ENCODE measurements around the gene PLPPR3.
"Not testable (repeated sequence)": the region's sequence is repeated elsewhere in the genome, so short reads cannot be mapped to it uniquely, and the experiment has no call there.

Gene PLPPR3

DNA sequence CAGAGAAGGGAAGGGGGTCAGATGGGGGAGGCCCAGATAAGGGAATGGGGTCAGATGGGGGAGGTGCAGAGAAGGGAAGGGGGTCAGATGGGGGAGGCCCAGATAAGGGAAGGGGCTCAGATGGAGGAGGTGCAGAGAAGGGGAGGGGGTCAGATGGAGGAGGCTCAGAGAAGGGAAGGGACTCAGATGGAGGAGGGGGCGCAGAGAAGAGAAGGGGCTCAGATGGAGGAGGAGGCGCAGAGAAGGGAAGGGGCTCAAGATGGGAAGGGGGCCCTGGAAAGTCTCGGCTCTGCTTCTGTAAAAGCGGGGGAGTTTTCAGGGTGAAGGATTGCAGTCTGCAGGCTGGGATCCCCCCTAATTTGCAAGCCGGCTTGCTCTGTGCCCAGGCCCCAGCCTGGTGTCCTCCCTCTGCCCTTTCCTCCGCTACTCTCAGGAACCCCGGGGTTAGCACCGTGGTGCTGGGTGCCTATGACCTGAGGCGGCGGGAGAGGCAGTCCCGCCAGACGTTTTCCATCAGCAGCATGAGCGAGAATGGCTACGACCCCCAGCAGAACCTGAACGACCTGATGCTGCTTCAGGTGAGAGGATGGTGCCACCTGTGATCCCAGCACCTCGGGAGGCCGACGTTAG, 7.5 kb upstream of the PLPPR3 start:
- DNase-seq (ENCODE audit: low read depth), result no peak

DNA sequence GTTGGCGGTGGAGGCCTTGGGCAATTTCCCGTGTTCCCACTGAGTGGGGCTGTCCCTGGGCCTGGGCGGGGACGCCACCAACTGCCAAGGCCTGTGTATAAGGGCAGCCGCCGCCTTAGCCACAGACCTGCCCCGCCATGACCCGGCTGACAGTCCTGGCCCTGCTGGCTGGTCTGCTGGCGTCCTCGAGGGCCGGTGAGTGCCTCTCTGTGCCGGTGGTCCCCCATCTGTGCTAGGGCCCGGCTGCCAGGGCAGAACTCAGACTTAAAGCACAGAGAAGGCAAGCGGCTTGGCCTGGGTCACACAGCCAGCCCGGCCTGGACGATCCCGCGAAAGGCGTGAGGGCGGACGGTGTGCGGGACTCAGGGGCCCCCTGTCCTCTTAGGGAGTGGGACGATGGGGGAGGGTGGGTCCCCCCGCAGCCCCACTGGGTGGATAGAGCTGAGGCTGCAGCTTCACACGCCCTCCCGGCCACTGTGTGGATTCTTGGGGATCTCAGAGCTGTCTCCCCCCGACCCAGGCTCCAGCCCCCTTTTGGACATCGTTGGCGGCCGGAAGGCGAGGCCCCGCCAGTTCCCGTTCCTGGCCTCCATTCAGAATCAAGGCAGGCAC, 6.1 kb upstream of the PLPPR3 start, which contains the start of gene AZU1:
AZU1 (plus strand) TSS at position 128 of the 612 bp plus-strand sequence; CDS start at position 138, 10 bp downstream.
- DNase-seq (ENCODE audit: low read depth), result no peak

DNA sequence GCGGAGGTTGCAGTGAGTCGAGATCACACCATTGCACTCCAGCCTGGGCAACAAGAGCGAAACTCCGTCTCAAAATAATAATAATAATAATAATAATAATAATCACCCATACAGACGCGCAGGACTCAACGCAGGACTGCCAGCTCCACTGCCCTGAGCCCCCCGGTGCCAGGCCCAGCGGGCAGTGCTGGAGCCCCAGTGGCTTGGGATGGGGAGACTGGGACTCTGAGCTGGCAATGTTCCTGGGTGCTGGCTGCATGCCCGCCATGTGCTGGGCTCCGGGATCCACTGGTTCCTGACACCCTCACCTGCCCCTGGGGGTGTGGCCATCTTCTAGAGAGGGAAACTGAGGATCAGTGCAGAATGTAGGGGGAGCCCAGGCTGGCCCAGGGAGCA, 5.6 kb upstream of the PLPPR3 start:
- no peak for DNase-seq (ENCODE audit: low read depth)

DNA sequence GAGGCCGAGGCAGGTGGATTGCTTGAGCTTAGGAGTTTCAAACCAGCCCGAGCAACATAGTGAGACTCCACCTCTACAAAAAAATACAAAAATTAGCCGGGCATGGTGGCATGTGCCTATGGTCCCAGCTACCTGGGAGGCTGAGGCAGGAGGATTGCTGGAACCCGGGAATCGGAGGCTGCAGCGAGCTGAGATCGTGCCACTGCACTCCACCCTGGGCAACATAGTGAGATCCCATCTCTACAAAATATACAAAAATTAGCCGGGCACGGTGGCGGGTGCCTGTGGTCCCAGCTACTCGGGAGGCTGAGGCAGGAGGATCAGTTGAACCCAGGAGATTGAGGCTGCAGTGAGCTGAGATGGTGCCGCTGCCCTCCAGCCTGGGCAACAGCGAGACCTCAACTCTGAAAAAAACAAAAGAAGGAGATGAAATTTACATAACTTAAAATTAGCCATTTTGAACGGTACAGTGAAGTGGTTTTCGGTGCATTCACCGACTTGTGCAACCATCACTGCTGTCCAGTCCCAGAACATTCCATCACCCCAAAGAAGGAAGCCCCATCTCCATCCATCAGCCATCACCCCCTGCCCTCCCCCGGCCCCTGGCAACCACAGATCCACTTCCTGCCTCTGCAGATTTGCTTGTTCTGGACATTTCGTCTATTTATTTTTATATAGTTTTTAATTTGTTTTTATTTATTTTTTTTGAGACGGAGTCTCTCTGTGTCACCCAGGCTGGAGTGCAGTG, 4.3 kb upstream of the PLPPR3 start:
- DNase-seq (ENCODE audit: low read depth), result no peak

DNA sequence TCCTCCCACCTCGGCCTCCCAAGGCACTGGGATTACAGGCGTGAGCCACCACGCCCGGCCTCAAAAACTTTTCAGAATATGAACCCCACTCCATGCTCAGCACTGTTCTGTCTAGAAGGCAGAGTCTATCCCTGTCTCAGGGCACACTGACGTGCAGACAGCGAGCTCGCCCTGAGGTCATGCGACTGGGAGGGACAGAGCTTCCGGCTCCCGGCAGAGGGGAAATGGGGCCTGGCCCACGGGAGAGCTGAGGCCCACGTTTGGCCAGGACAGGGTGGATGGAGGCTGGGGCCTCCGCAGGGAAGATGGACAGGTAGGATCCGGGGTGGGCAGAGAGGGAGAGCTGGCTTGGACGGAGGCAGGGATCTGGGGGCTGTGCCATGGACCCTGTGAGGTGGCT, 3.1 kb upstream of the PLPPR3 start:
- DNase-seq (ENCODE audit: low read depth), result no peak

DNA sequence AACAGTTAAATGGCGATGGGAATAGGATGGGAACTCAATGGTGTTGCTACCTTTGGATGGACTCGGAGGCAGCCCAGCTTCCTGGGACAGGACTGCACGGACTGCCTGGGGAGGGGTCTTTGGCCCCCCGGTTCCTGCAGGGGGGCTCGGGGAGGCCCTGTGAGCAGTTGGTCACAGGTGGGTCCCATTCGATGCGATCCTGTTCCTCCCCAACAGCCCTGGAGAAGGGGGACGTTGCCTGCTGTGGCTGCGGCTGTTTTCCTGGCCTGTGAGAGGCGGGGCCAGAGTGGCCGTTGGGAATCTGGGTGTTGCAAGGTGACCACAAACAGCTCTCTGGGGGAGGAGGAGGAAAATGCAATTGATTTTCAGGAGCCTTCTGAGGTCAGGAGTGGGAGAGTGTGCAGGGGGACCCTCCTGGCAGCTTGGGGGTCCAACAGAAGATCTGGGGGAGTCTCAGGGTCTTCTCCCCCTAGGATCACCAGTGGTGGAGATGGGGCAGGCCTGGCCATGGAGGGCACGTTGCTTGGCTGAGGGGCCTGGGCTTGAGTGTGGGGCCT, 1.9 kb upstream of the PLPPR3 start:
- DNase-seq (ENCODE audit: low read depth), result no peak

DNA sequence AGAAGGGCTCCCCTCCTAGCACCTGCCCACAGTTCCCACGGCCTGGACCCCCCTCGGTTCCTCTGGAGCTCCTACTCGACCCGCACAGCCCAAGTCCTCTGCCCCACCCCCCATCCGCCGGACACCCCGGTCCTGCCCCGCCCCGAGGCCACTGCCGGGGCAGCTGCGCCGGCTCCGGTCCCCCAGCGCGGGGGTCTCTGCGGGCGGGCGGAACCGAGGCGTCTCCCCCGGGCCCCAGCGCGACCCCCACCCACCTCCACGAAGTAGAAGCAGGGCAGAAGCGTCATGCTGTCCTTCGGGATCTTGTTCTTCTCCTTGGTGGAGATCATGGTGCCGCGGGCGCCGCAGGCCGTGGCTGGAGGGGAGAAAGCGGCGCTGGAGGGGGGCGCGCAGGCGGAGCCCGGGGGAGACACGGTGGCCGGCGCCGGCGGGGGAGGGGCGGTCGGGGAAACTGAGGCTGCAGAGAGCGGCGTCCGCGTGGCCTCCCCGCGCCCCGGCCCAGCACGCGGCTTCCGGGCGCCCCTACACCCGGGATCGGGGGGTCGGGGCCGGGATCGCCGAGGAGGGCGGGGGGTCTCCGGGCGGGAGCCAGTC, 427 bp downstream of the PLPPR3 start:
- no peak for DNase-seq (ENCODE audit: low read depth)

DNA sequence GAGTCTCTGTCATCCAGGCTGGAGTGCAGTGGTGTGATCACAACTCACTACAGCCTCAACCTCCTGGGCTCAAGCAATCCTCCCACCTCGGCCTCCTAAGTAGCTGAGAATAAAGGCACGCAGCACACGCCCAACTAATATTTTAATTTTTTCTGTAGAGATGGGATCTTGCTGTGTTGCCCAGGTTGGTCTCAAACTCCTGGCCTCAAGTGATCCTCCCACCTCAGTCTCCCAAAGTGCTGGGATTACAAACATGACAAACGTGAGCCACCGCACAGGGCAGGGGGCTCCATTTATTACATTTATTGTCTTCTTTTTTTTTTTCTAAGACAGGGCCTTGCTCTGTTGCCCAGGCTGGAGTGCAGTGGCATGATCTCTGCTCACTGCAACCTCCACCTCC, 1.5 kb downstream of the PLPPR3 start:
- DNase-seq (ENCODE audit: low read depth), result not testable (repeated sequence)

DNA sequence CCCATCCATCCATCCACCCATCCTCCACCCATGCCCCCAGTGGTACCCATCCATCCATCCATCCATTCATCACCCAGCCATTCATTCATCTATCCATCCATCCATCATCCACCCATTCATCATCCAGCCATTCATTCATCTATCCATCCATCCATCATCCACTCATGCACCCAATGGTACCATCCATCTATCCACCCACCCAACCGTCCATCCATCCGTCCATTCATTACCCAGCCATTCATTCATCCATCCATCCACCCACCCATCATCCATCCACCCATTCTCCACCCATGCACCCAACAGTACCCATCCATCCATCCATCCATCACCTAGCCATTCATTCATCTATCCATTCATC, 5.3 kb downstream of the PLPPR3 start:
- DNase-seq (ENCODE audit: low read depth), result no peak

DNA sequence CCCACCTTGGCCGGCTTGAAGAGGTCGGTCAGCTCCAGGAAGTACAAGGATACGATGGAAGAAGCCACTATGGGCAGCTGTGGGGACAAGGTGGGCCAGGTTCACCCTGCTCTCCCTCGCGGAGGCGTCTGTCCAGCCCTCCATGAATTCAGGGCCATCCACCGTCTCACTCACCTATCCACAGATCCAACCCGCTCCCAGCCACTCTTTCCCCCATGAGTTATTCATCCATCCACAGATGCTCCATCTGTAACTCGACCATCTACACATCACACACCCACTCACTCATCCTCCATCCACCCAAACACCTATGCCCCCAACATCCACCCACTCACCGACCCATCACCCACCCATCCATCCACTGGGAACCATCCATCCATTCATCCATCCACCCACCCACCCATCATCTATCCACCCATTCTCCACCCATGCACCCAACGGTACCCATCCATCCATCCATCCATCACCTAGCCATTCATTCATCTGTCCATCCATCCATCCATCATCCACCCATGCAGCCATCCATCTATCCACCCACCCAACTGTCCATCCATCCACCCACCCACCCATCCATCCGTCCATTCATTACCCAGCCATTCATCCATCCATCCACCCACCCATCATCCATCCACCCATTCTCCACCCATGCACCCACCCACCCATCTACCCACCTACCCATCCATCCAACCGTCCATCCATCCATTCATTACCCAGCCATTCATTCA, 5.8 kb downstream of the PLPPR3 start:
- DNase-seq (ENCODE audit: low read depth), result no peak

DNA sequence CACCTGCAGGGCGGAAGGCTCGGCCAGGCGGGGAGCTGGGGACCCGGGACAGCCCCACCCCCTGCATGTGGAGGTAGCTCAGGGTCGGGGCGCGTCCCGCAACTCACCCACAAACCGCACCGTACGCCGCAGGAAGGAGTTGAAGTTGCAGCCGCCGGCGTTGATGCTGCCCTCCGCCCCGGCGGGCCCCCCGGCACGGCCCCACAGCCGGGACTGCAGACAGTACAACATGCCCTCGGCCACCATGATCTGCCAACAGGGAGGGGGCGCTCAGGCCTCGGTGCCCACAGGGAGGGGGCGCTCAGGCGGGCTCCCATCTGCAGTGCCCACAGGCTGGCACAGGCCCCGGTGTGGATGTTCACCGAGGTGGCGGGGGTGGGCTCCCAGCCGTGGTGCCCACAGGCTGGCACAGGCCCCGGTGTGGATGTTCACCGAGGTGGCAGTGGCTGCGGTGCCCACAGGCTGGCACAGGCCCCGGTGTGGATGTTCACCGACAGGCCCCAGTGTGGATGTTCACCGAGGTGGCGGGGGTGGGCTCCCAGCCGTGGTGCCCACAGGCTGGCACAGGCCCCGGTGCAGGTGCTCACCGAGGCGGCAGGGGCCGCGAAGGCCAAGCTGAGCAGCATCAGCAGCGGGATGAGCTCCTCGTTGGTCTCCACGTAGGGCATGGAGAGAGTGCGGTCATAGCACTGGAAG, 6.5 kb downstream of the PLPPR3 start:
- DNase-seq (ENCODE audit: low read depth), result no peak

DNA sequence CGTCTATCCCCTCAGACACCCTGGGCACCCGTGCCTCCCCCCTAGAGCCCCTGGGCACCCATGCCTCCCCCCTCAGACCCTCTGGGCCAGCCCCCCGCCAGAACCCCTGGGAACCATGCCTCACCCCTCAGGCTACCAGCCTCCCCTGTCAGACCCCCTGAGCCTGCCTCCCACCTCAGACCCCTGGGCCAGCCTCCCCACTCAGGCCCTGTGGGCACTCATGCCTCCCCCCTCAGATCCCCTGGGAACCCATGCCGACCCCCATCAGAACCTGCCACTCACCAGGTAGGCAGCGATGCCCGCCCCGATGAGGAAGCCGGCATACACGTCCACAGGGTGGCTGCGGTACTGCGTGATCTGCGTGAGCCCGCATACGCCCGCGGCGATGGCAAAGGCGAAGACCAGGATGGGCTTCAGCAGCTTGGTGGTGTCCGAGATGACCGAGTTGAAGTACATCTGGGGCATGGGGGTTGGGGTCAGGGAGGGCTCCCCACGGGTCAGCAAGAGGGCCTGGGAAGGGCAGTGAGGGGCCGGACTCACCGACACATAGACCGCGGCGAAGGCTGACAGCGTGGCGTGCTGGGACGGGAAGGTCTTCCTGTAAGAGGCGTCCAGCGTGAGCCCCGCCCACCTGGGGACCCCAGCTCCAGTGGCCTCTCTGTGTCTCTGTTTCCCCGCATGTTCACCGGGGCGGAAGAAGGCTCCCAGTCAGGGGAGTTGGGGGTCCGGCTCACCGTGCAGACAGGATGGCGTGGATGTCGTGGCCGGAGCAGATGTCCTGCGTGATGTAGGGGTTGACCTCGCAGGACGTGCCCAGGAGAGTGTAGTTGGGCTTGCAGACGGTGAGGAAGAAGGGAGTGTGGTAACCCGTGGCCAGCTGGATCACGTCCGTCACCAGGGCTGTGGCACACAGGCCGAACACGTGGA, 7.3 kb downstream of the PLPPR3 start:
- no peak for DNase-seq (ENCODE audit: low read depth)

DNA sequence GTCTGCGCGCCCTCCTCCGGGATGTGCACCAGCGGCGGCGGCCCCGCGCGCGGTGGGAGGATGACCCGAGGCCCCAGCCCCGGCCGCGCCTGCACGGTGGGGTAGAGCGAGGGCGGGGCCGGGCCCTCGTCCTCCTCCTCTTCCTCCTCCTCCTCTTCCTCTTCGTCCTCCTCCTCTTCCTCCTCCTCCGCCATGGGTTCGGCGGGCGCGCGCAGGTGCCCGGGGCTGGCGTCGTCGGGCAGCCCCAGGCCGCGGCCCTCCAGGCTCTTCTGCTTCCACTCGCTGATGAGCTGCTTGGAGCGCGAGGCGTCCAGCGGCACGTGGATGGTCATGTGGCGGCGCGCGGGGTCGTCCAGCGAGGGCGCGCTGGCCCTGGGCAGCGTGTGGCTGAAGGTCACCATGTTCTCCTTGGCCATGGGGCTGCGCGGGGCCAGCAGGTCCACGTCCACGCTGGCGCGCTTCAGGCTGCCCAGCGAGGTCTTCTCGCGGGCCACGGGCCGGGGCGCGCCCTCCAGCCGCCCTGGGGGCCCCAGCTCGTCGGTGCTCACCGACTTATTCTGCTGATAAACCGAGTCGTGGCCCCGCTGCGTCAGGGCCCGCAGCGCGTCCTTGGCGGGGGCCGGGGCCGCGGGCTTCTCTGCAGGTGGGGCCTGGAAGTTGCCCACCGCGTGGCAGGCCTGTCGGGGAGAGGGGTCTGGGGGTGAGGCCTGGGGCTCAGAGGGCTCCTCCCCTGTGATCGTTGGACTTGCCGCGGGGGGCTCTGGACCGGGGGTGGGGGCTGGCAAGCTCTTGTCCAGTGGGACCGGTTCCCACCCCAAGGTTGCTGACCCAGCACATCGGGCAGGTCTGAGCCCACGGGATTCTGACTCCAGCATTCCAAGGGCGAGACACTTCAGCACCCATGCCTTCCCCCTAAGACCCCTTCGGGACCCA, 8.3 kb downstream of the PLPPR3 start:
- no peak for DNase-seq (ENCODE audit: low read depth)

DNA sequence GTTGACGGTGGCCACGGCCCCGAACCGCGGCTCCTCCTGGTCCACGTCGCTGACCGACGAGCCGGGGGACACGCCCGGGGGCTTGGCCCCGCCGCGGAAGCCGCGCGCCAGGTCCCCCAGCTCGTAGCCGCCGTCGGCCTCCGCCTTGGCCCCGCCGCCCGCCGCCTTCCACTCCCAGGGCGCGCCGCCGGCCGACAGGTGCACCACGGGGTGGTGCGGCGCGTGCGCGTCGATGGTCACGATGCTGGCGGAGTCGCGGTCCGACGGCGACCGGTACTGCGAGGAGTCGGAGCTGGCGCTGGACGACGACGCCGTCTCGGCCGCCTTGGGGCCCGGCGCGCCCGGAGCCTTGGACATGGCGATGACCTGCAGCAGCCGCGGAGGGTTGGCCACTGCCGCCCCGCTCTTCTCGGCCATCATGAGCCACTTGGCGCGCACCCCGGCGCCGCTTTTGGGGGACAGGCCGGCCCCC, 9.0 kb downstream of the PLPPR3 start:
- no peak for DNase-seq (ENCODE audit: low read depth)

DNA sequence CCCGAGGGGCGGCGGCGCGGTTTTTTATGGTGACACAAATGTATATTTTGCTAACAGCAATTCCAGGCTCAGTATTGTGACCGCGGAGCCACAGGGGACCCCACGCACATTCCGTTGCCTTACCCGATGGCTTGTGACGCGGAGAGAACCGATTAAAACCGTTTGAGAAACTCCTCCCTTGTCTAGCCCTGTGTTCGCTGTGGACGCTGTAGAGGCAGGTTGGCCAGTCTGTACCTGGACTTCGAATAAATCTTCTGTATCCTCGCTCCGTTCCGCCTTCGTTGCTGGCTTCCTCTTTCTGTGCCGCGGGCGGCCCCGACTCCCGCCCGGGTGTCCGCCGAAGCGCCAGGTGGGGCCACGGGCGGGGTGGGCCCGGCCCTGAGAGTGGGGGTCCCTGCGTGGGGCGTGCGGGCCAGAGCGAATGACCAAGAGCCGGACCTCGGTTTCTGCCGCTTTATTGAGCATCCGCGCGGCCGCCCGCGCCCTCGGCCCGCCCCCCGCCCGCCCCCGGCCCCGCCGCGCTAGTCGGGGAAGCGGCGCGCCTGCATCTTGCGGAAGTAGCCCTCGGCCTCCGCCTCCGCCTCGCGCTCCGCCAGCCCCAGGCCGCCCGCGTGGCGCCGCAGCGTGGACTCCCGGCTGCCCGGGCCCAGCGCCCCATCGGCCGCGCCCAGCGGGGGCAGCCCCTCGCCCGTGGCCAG, 9.6 kb downstream of the PLPPR3 start:
- DNase-seq (ENCODE audit: low read depth), result no peak

DNA sequence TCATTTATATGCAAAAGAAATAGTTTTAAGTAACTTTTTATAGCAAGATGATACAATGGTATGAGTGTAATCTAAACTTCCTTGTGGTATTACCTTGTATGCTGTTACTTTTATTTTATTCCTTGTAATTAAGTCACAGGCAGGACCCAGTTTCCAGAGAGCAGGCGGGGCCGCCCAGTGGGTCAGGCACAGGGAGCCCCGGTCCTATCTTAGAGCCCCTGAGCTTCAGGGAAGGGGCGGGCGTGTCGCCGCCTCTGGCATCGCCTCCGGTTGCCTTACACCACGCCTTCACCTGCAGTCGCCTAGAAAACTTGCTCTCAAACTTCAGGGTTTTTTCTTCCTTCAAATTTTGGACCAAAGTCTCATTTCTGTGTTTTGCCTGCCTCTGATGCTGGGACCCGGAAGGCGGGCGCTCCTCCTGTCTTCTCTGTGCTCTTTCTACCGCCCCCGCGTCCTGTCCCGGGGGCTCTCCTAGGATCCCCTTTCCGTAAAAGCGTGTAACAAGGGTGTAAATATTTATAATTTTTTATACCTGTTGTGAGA, 10.2 kb downstream of the PLPPR3 start:
- no peak for DNase-seq (ENCODE audit: low read depth)

DNA sequence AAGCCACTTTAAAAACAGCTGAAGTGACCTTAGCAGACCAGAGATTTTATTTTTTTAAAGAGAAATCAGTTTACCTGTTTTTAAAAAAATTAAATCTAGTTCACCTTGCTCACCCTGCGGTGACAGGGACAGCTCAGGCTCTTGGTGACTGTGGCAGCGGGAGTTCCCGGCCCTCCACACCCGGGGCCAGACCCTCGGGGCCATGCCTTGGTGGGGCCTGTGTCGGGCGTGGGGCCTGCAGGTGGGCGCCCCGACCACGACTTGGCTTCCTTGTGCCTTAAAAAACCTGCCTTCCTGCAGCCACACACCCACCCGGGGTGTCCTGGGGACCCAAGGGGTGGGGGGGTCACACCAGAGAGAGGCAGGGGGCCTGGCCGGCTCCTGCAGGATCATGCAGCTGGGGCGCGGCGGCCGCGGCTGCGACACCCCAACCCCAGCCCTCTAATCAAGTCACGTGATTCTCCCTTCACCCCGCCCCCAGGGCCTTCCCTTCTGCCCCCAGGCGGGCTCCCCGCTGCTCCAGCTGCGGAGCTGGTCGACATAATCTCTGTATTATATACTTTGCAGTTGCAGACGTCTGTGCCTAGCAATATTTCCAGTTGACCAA, 10.8 kb downstream of the PLPPR3 start:
- no peak for DNase-seq (ENCODE audit: low read depth)

All from activated T-cell treated with anti-CD3 and anti-CD28 coated beads for 48 hours (primary cell).